SK-N-MC (cell line): ENCODE results near the gene HK3.

Source experiments
- EZH2 ChIP-seq: fragments of 200-600 bp; sonication (generic); IDR thresholded peaks from one replicate; pipeline ENCODE4 v1.6.1; 2017; ENCODE audit warnings: antibody characterized with exemption
- FOXP2 ChIP-seq: optimal IDR thresholded peaks from 2 replicates; pipeline ENCODE3; 2011; ENCODE audit warnings: mild to moderate bottlenecking, moderate library complexity; ENCODE audit not compliant: insufficient read depth; ENCODE audit errors: extremely low read length, control extremely low read depth
- POLR2AphosphoS5 ChIP-seq: IDR thresholded peaks from 2 replicates; pipeline ENCODE4 v1.6.1; 2012; ENCODE audit warnings: mild to moderate bottlenecking, low read depth, low read length, borderline replicate concordance

DNA sequence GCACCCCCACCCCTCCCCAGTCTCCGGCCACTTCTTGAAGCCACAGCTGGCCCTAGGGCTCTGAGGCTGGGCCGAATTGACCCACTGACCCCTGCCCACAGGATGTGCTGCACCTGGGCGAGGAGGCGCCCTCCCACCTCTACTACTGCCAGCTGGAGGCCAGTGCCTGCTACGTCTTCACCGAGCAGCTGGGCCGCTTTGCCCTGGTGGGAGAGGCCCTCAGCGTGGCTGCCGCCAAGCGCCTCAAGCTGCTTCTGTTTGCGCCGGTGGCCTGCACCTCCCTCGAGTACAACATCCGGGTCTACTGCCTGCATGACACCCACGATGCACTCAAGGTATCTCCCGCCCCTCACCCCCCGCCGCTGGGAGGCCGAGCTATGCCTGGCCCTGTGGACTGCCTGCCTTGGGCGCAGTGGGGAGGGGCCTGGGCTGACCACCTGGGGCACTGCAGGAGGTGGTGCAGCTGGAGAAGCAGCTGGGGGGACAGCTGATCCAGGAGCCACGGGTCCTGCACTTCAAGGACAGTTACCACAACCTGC, 21.3 kb downstream of the HK3 start:
- TF ChIP-seq EZH2 (no peak), POLR2AphosphoS5 (no peak), FOXP2 (no peak)
